Measurements from ENCODE around the gene CYP24A1. TPM values are rescaled to one million over a fixed set of nuclear protein-coding genes. Genes with fewer than 3 reads are reported as not detected.

CYP24A1 gene
- total and polyA plus RNA-seq, 2 of the 8 experiments (the other 6 are each of a cell fraction or from before 2014, with no cell fraction given) = not detected

DNA sequence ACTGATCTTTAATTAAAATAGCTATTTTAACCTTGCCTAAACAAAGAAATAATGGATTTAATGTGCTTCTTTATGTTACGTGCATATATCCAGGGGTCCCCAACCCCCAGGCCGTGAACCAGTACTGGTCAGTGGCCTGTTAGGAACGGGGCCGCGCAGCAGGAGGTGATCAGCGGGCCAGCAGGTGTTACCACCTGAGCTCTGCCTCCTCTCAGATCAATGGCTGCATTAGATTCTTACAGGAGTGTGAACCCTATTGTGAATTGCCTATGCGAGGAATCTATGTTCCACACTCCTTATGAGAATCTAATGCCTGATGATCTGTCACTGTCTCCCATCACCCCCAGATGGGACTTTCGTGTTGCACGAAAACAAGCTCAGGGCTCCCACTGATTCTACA lies 8.8 kb downstream of the CYP24A1 start:
- DNase-seq (ENCODE audit: low read depth in 1 of 2, low spot score in 2 of 2) (no peak), FAIRE-seq (no peak)
- Histone ChIP-seq H3K18ac (ENCODE audit: extremely low read depth, low read length) (no peak overlapping the region), H3K9ac (replicated peaks in 1 of 4; ENCODE audit: extremely low read depth in 1 of 4, low read depth in 3 of 4, low read length in 3 of 4) (no peak overlapping the region), H2AK5ac (ENCODE audit: low read depth, low read length) (no peak overlapping the region), H3K79me1 (ENCODE audit: low read depth, low read length) (no peaks in the 10 kb centered on the region), H4K5ac (ENCODE audit: insufficient read length, low read depth, low read length) (no peak overlapping the region), H3K14ac (ENCODE audit: insufficient read length) (no peak overlapping the region), H4K20me1 (replicated peaks in 1 of 2; ENCODE audit: control insufficient read depth in 1 of 2, insufficient read depth in 2 of 2, low read length in 2 of 2) (no peaks in the 10 kb centered on the region), H3K27ac (ENCODE audit: low read depth, low read length) (no peak overlapping the region), H4K91ac (replicated peaks; ENCODE audit: insufficient read length, low read length) (no peak overlapping the region), H3K27me3 (replicated peaks in 1 of 4; ENCODE audit: control insufficient read depth in 3 of 4, extremely low read depth in 1 of 4, insufficient read depth in 3 of 4, low read length in 3 of 4) (peaks cover 0 to 2% (median 0%) of the 10 kb centered on the region in 4 experiments; a peak in 4 of 7 replicates), H3K56ac (replicated peaks; ENCODE audit: insufficient read length, low read depth, low read length) (no peak overlapping the region), H3K23ac (ENCODE audit: insufficient read length) (no peak overlapping the region), H3K4ac (replicated peaks; ENCODE audit: insufficient read length, low read depth, low read length) (no peak overlapping the region), H3K4me1 (replicated peaks in 1 of 4; ENCODE audit: control insufficient read depth in 3 of 4, insufficient read depth in 4 of 4, low read length in 3 of 4) (no peaks in the 10 kb centered on the region), H3K4me3 (ENCODE audit: extremely low read depth in 1 of 4, insufficient read depth in 2 of 4, low read depth in 3 of 4, low read length in 4 of 4) (no peak overlapping the region), H2BK12ac (ENCODE audit: low read depth, low read length) (no peak overlapping the region), H2BK15ac (ENCODE audit: low read length) (no peak overlapping the region), H2BK120ac (replicated peaks; ENCODE audit: low read depth, low read length) (no peak overlapping the region), H3K23me2 (ENCODE audit: low read depth, low read length) (no peaks in the 10 kb centered on the region), H2BK20ac (ENCODE audit: low read length) (no peak overlapping the region), H2BK5ac (ENCODE audit: low read depth, low read length) (no peak overlapping the region), H3K79me2 (ENCODE audit: control insufficient read depth in 1 of 2, insufficient read depth in 2 of 2, low read length in 2 of 2) (no peaks in the 10 kb centered on the region), H4K8ac (ENCODE audit: extremely low read depth, insufficient read depth, low read length) (no peak overlapping the region; the same call in 1 of the 2 replicates), H3K9me3 (ENCODE audit: insufficient read depth in 2 of 2, low read depth in 1 of 2, low read length in 1 of 2) (peaks cover 0 to 4% of the 10 kb centered on the region in 2 experiments; a peak in 1 of 4 replicates), H3K36me3 (ENCODE audit: control insufficient read depth in 2 of 4, insufficient read depth in 4 of 4, low read length in 3 of 4) (no peaks in the 10 kb centered on the region), H3K4me2 (ENCODE audit: insufficient read depth in 1 of 2, low read depth in 2 of 2, low read length in 2 of 2) (no peak overlapping the region), H2AFZ (ENCODE audit: low read length) (no peak overlapping the region)
- ChIA-PET POLR2A (ENCODE audit: partially characterized antibody) (no interaction called here), CTCF (ENCODE audit: partially characterized antibody) (interaction anchor here (0.7 to 1.1 kb wide), 3 partner anchors 11 to 12 kb away, joined by 3 to 4 read pairs (median 4); no protein-coding TSS in a partner anchor)
- WGBS, 2 experiments (ENCODE audit: extremely low coverage in 1 of 2, insufficient coverage in 1 of 2, insufficient read length in 1 of 2, insufficient replicate concordance in 2 of 2, low coverage in 1 of 2, low lambda C conversion rate in 2 of 2, missing lambda C conversion rate in 1 of 2) = 88% methylated on average over 9 of the region's 9 CpGs; no CpG with 5 or more reads in 1 of the 2 experiments
- TF ChIP-seq, protein P1, sequence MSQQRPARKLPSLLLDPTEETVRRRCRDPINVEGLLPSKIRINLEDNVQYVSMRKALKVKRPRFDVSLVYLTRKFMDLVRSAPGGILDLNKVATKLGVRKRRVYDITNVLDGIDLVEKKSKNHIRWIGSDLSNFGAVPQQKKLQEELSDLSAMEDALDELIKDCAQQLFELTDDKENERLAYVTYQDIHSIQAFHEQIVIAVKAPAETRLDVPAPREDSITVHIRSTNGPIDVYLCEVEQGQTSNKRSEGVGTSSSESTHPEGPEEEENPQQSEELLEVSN (IDR thresholded peaks at IDR 0.05) = no peak
- TF ChIP-seq TAF1 (IDR thresholded peaks at IDR 0.05; ENCODE audit: low read depth, low read length) = no peak
- no peak for TF ChIP-seq FOSL1 (IDR thresholded peaks at IDR 0.05; ENCODE audit: insufficient read depth, low read depth, low read length)
- no peak for TF ChIP-seq CTBP2 (IDR thresholded peaks at IDR 0.05; ENCODE audit: borderline replicate concordance, insufficient read depth, insufficient read length, low read length)
- no peak for TF ChIP-seq CBX5 (IDR thresholded peaks at IDR 0.05; ENCODE audit: low read depth, low read length)
- TF ChIP-seq SIRT6 (IDR thresholded peaks at IDR 0.05; ENCODE audit: low read length) = no peak
- TF ChIP-seq ASH2L (IDR thresholded peaks at IDR 0.05; ENCODE audit: low read length) = no peak
- no peak for TF ChIP-seq ZNF274 (IDR thresholded peaks at IDR 0.05; ENCODE audit: borderline replicate concordance, extremely low read depth, low read length)
- no peak for TF ChIP-seq RFX5 (IDR thresholded peaks at IDR 0.05; ENCODE audit: borderline replicate concordance, low read depth, low read length)
- no peak for TF ChIP-seq KDM4A (IDR thresholded peaks at IDR 0.05; ENCODE audit: low read depth, low read length, severe bottlenecking)
- no peak for TF ChIP-seq BRCA1 (IDR thresholded peaks at IDR 0.05; ENCODE audit: low read depth, low read length)
- no peak for TF ChIP-seq CEBPB (IDR thresholded peaks at IDR 0.05; ENCODE audit: low read depth, low read length)
- no peak for TF ChIP-seq SP2 (IDR thresholded peaks at IDR 0.05; ENCODE audit: low read length)
- TF ChIP-seq GABPA (IDR thresholded peaks at IDR 0.05; ENCODE audit: borderline replicate concordance, insufficient read depth, low read length) = no peak
- no peak for TF ChIP-seq EGR1 (IDR thresholded peaks at IDR 0.05; ENCODE audit: borderline replicate concordance, low read depth, low read length)
